HuH-7.5 (cell line): ENCODE data around the gene CCNB1IP1.
"Not testable (repeated sequence)": the region's sequence is repeated elsewhere in the genome, so short reads cannot be mapped to it uniquely, and the experiment has no call there.

Experiments
- DNase-seq: peaks from one replicate; pipeline ENCODE4 v3.0.0; 2011; ENCODE audit warnings: low spot score

Gene CCNB1IP1

GRCh38 chr14:20332788-20333493, at the start of gene CCNB1IP1:
Gene CCNB1IP1, minus strand, starts transcription at chr14:20333279. Its CDS starts 16,756 bp downstream, at chr14:20316523.
- peak; percentile 71 for DNase-seq

- no peak for DNase-seq
Measured at GRCh38 chr14:20382526-20382925, 49.4 kb upstream of the CCNB1IP1 start.

- no peak for DNase-seq
Measured at GRCh38 chr14:20381341-20381740, 48.3 kb upstream of the CCNB1IP1 start.

GRCh38 chr14:20380681-20381080, 47.6 kb upstream of the CCNB1IP1 start:
- DNase-seq = no peak

- DNase-seq = no peak
Measured at GRCh38 chr14:20379743-20380142, 46.7 kb upstream of the CCNB1IP1 start.

GRCh38 chr14:20377171-20377570, 44.1 kb upstream of the CCNB1IP1 start:
- DNase-seq = no peak

GRCh38 chr14:20376071-20376588, 43.1 kb upstream of the CCNB1IP1 start:
- peak; percentile 78 for DNase-seq

GRCh38 chr14:20375471-20375870, 42.4 kb upstream of the CCNB1IP1 start:
- no peak for DNase-seq

- no peak for DNase-seq
Measured at GRCh38 chr14:20372796-20373195, 39.7 kb upstream of the CCNB1IP1 start.

- no peak for DNase-seq
Measured at GRCh38 chr14:20365928-20366327, 32.8 kb upstream of the CCNB1IP1 start.

- DNase-seq = not testable (repeated sequence)
Measured at GRCh38 chr14:20358474-20358873, 25.4 kb upstream of the CCNB1IP1 start.

- DNase-seq = no peak
Measured at GRCh38 chr14:20356422-20356821, 23.3 kb upstream of the CCNB1IP1 start.

GRCh38 chr14:20350860-20351259, 17.8 kb upstream of the CCNB1IP1 start:
- DNase-seq = no peak

- no peak for DNase-seq
Measured at GRCh38 chr14:20350282-20350681, 17.2 kb upstream of the CCNB1IP1 start.

GRCh38 chr14:20347747-20348146, 14.7 kb upstream of the CCNB1IP1 start:
- no peak for DNase-seq

GRCh38 chr14:20346713-20347112, 13.6 kb upstream of the CCNB1IP1 start:
- no peak for DNase-seq

GRCh38 chr14:20345366-20345765, 12.3 kb upstream of the CCNB1IP1 start:
- no peak for DNase-seq

GRCh38 chr14:20343862-20344220, 10.8 kb upstream of the CCNB1IP1 start:
- DNase-seq = no peak

- peak; percentile 84 for DNase-seq
Measured at GRCh38 chr14:20343092-20343861, 10.2 kb upstream of the CCNB1IP1 start, which contains the start of gene PARP2. Gene PARP2, plus strand, starts transcription at chr14:20343635. Its CDS starts 7 bp downstream, at chr14:20343642.

GRCh38 chr14:20341646-20342045, 8.6 kb upstream of the CCNB1IP1 start:
- no peak for DNase-seq

GRCh38 chr14:20341032-20341431, 8.0 kb upstream of the CCNB1IP1 start:
- not testable (repeated sequence) for DNase-seq

- no peak for DNase-seq
Measured at GRCh38 chr14:20334017-20334416, 938 bp upstream of the CCNB1IP1 start.

- no peak for DNase-seq
Measured at GRCh38 chr14:20333494-20333841, 389 bp upstream of the CCNB1IP1 start.
